GM12864 (cell line): ENCODE data around the gene PACSIN3.

Experiments used
- DNase-seq: peaks from one replicate; pipeline ENCODE4 v3.0.0-alpha.2; 2011; ENCODE audit warnings: low read depth
- H3K4me3 ChIP-seq: 2 replicates; pipeline ENCODE4 v1.5.1; 2011; ENCODE audit warnings: mild to moderate bottlenecking, low read depth, low read length, control low read depth
- CTCF ChIP-seq: IDR thresholded peaks from 2 replicates; pipeline ENCODE4 v1.5.1; 2011; ENCODE audit warnings: low read depth, mild to moderate bottlenecking, moderate library complexity, low read length, control low read depth, inconsistent platforms; ENCODE audit errors: missing control alignments

Gene PACSIN3

GRCh38 chr11:47175746-47176327, 10.4 kb downstream of the PACSIN3 start:
- no peak for TF ChIP-seq CTCF
- no peak for DNase-seq
- peak overlapping the region; percentile 94 for H3K4me3 ChIP-seq

- DNase-seq = no peak
- TF ChIP-seq CTCF = no peak
- H3K4me3 ChIP-seq = no peak overlapping the region
Observed at GRCh38 chr11:47172740-47173336, 13.4 kb downstream of the PACSIN3 start.

- H3K4me3 ChIP-seq = no peak overlapping the region
- DNase-seq = no peak
- no peak for TF ChIP-seq CTCF
Observed at GRCh38 chr11:47171856-47172255, 14.4 kb downstream of the PACSIN3 start.

GRCh38 chr11:47171061-47171838, 15.0 kb downstream of the PACSIN3 start:
- DNase-seq = no peak
- no peak overlapping the region for H3K4me3 ChIP-seq
- no peak for TF ChIP-seq CTCF

GRCh38 chr11:47166368-47166767, 19.9 kb downstream of the PACSIN3 start:
- no peak overlapping the region for H3K4me3 ChIP-seq
- no peak for TF ChIP-seq CTCF
- DNase-seq = no peak

- DNase-seq = no peak
Observed at GRCh38 chr11:47165253-47165840, 20.9 kb downstream of the PACSIN3 start.

More at GRCh38 chr11:47165253-47165840, 20.9 kb downstream of the PACSIN3 start:
- no peak overlapping the region for H3K4me3 ChIP-seq
- TF ChIP-seq CTCF = no peak
